GM18499 (cell line): Measurements from ENCODE around the gene PRKCE.

Experiments
- ATAC-seq: cut with Tn5 transposase; IDR thresholded peaks from one replicate; pipeline ENCODE4 v1.9.1; 2021; ENCODE audit warnings: moderate number of reproducible peaks; ENCODE audit not compliant: insufficient read depth, unreplicated experiment

The PRKCE gene

DNA sequence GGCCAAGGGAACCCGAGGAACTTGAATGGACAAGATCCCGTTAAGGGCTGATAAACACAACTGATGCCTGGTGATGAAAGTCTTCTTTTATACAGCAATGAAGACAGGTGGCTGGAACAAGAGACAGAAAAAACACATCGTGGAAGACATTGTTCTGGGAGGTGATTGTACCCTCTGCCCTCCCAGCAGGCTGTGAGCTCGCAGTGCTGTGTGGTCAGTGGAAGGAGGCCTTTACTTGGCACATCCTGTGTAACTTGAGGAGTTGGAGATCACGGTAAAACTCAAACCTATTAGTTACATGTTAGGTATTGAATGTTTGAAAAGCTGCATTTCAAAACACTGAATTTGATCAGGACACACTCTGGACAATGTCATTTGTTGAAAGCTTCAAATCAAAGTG lies 395.8 kb downstream of the PRKCE start:
- ATAC-seq: no peak

DNA sequence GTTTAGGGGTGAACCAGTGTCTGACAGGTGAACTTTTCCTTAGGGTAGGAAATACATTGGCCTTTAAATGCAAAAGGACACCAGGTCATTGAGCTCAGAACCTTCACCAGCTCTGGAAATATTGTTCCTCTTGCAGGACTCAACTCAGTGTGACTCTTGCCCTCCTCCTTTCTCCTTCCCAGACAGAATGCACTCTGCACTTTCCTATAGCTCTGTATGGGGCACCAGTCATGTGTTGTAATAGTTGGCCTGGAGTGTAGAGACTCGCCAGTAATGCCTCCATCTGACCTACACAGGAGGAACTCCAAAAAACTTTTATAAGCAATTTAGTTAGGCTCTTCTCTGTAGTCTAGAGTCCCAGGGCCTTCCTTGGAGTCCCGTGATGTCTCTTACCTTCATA lies 397.2 kb downstream of the PRKCE start:
- no peak for ATAC-seq

DNA sequence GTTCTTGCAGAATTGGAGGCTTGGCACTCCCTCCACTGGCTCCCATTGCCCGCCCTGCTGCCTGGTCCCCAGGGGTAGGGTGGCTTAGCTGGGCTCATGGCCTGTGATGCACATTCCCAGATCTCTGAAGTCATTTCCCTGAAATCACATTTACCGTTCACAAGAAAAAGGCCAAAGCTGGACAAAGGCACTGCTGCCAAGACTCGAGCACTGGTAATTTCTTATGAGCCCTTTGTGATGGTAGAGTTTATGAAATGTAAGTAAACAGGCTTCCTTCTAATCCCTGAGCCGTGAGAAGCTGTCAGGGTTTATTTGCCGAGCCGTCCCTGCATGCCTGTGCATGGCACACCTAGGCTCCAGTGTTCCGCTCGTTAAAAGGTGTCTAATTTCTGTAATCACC lies 398.6 kb downstream of the PRKCE start:
- ATAC-seq: no peak

DNA sequence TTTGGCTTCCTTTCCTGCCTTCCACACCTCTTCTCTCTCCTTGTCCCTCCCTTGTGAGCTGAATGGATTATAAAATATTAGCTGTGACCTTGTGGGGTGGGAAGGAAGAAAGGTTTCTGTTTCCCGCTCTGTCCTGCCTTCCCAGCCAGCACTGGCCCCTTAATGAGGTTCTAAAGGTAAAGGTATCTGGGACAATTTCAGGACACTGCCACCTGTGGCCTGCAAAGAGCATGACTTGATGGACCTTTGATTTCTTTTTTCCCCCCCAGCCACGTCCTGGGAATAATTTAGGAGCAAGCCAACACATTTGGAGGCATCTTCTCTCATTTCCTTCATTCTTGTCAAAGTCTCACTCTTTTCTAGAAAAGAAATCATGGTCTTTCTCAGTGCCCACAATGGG lies 399.0 kb downstream of the PRKCE start:
- no peak for ATAC-seq

DNA sequence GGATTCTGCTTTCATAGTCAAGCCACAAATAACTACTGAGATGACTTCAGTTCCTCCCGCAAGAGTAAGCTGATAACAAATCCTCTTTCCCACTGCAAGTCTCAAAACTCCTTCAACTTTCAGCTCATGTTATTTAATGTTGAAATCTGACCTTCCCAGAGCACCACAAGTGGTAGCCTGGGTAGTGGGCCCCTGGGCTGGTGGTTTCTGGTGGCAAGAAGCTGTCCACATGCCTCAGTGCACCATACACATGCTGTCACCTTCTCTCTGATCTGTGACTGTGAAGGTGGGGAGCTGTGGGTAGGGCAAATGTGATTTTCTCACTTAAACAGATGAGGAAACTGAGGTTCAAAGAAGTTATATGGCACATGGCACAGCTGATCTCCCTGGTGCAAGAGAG lies 399.6 kb downstream of the PRKCE start:
- no peak for ATAC-seq

DNA sequence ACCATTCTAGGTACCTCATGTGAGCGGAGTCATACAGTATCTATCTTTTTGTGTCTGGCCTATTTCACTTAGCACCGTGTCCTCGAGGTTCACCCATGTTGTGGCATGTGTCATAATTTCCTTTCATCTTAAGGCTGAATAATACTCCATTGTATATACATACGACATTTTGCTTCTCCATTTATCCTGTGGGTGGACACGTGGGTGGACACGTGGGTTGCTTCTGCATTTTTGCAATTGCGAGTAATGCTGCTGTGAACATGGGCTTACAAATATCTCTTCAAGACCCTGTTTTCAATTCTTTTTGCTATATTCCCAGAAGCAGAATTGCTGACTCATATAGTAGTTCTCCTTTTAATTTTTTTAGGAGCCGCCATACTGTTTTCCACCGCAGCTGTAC lies 402.1 kb downstream of the PRKCE start:
- ATAC-seq: no peak

DNA sequence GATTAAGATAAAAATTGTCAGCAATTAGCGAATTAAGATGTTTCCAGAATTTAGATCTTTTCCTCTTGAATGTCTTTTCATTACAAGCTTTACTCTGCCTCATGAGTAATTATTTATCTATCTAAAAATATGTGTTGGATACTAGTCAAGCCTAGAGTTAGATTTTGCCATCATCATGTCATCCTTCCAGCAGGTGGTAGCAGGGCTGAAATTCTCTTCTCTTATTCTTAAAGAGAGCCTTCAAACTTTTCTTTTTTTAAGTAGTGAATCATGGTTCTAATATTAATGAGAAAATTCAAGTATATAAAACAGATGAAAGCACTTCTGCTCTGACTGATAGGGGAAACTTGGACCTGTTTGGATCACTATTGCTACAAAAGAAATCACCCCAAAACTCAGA lies 405.1 kb downstream of the PRKCE start:
- ATAC-seq: no peak

DNA sequence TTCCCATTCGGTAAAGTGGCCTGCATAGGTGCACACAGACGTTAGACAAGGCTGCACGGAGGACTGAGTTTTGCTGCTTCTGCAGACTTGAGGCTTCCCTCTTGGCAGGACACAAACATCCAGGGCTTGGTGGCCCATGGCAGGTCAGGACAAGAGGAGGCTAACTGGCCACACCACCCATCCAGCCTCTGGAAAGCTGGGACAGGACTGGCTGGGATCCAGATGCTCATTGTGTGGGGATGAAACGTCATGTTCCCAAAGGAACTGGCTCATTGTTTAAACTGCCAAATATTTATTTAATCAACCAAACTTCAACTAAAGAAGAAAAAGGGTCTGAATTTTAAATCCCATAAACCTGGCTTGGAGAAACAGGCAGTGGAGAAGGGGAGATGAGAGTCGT lies 406.7 kb downstream of the PRKCE start:
- ATAC-seq: no peak

DNA sequence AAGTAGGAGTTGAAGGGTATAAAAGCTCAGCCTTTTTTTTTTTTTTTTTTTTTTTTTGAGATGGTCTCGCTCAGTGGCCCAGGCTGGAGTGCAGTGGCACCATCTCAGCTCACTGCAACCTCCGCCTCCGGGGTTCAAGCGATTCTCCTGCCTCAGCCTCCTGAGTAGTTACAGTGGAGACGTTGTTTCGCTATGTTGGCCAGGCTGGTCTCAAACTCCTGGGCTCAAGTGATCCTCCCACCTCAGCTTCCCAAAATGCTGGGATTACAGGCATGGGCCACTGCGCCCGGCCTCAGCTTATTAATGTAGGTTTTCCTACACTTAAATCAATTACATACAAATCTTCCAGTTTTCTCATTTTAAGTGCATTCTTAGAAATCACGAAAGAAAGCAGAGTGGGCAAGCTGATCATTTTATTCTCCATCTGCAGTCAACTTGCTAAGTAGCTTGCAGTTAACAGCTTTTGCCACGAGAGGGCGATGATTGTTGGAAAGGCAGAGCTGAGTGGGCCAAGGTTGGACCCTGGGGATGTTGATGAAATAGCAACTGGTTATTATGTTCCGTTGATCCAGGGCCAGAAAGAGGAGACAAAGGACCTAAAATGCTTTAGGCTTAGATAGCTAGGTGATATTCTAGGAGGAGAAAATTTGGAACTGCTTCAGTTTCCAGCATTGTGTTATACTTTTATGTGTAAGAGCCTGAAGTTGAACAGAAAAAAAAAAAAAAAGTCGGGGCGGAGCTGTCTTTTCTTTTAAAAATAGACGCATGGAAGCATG lies 411.4 kb downstream of the PRKCE start:
- ATAC-seq: no peak

DNA sequence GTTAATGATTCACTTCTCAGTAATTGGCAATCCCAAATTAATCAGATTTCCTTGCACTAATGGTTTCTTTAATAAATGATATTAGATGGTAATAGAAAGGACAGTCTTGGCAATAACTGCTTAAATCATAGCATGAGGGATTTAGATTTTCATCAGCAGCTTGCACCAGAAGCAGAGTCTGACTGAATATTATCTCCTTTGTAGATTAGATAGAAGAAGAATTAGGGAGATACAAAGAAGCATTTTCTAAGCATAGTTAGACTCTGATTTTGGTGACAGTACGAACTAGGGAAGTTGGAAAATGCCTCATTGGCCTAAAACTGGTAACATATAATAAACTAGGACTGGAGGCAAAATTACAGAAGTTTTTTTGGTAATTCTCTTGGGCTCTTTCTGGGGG lies 412.9 kb downstream of the PRKCE start:
- no peak for ATAC-seq

DNA sequence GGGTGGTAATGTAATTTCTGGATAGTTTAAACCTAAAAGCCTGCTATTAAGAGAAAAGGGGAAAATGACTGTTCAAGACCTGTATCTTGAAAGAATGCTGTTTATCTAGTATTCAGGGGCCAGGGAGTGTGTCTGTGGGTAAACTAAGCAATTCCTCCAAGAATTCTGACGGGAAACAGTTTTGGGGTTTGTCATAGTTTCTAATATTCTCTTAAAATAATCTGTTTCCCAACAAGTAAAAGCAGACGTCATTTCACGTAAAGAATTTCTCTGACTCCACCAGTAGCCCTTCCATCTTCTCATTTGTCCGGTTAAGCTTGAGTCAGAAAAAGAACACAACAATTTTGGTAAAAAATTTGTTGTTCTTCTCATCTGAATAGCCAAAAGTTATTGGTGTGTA lies 413.7 kb downstream of the PRKCE start:
- ATAC-seq: no peak

DNA sequence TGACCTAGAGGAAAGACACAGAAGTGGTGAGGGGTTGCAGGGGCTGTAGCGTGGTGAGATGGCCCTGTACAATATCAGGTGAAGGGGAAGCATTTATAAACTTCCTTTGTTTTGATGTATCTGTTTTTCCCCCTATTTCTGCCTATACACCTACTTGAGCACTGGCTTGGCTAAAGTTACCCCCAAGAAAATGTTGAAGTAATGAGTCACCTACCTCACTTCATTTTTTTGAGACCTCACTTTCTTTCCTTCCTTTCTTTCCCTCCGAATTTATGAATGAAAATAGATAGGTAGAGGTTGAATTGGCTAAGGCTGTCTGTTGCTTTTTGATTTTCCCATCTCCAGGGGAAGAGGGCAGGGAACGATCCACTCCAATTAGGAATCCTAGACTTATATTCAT lies 414.6 kb downstream of the PRKCE start:
- ATAC-seq: no peak

DNA sequence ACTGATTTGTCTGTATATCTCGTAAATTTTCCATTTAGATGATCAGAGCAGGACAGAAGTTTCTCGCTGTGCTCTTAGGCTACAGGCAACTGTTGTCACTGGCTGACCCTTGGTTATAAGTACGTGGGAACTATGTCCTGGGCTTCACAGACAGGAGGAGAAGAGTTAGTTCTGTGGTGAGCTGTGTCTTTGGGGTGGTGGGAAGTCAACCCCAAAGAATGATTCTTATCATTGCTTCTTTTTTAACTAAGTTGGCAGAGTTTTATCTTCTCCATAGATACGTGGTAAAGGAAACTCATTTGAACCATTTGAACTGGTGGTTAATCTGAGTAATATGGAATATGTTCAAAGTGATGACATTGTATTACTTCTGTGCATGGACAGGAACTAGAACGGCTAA lies 415.1 kb downstream of the PRKCE start:
- ATAC-seq: no peak

DNA sequence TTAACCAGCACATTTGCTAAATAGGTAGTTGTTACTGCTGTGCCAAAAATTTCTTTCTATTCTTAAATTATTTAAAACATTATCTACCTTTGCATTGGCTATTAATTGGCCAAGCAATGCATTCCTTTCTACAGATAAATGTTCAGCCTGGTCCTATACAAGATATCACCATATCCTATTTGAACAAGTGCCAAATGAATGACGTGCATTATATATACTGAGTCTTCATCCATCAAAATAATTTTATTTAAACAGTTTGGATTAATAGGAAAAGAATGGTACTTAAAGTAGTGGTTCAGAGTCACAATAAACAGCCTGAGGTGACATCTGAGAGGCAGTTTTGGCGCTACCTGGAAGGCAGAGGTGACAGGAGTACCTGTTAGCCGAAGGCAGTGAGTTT lies 415.6 kb downstream of the PRKCE start:
- ATAC-seq: no peak

DNA sequence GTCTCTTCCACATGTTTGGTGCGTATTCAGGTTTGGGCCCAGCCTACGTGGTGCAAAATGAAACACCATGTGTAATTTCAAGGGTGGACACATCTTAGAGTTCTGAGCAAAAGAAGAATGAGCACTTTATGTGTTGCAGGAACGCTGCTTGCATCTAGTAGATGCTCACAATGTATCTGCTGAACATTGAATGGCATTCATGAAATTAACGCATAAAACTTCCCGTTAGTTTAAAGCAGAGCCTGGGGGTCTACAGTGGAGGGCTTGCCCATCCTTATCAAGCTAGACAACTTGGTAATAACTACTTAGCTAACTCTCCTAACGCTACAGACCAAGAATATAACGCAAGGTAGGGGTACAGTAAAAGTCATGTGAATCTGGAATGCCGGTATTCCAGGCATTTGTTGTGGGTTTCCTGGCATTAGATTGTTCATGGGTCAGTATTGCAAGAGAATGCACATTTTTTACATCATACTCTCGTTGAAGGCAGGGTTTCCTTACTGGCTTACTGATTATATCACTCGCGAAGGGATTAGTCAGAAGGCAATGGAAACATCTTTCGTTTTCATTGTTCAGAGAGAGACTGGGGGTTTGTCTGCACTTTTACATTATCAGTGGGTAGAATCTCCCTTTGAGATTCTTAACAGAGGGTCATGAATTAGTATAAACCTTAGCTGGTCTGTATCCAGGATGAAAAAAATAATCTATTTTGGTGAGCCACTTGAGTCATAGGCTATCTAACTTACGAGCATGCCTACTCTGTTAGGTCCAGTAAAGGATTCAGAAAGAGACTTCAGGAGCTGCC lies 416.2 kb downstream of the PRKCE start:
- ATAC-seq: no peak

DNA sequence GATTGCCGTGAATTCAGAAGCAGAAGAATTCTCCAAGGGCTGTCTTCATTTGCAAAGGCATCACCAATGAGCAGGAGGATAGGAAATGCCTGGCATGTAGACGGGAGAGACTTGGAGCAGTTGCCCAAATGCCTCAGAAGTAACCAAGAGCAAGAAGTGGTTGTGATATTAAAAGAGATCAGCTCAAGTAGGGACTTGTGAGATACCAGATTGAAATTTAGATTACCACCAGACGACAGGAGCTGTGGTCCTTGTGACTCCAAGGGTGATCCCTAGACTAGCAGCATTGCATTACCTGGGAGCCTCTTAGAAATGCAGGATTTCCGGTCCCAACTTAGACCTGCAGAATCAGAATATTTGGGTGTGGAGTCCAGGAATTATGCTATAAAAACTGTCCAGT lies 417.2 kb downstream of the PRKCE start:
- ATAC-seq: no peak

DNA sequence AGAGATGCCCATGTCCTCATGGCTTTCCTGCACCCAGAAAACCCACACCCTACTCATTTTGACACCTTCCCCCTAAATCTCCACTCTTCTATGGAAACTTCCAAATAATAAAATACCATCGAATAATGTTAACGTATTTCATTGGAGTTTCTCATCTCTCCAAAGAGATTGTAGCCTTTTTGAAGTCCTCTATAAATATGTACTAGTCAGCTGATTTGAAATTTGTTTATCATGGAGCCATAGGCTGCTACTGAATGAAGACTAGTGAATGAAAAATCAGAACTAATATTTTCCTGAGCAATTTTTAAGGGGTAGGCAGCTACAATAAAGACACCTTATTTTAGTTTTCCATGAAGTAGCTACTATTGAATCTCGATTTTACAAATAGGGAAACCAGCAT lies 419.6 kb downstream of the PRKCE start:
- no peak for ATAC-seq

DNA sequence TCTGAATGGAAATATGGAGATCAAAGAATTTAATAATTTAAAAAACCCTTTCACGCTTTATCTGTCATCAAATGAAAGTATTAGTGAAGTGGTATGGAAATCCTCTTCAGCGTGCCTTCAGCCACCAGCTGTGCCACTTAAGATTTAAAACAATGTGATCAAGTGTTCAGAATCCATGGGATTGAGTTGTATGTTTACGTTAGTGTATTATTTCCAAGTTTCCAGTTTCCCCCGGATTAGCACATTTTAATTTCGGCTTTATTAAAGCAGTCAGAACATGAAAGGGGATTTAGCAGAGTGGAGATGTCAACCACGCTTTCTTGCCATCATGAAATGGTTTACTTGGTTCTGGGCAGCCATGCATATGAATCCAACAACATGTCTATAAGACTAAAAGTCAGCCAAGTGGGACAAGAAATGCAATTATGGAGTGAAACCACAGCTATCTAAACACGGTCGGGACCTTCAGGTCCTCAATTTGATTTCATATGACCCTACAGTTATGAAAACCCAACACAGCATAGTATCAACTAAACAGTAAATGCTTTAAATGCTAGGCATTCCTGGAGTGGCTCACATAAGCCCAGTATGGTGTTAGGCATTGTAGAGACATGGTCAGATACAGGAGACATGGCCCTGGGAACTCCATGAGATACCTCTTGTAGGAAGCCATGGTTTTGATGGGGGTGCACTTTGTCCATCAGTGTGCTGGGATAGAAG lies 420.8 kb downstream of the PRKCE start:
- ATAC-seq: no peak

DNA sequence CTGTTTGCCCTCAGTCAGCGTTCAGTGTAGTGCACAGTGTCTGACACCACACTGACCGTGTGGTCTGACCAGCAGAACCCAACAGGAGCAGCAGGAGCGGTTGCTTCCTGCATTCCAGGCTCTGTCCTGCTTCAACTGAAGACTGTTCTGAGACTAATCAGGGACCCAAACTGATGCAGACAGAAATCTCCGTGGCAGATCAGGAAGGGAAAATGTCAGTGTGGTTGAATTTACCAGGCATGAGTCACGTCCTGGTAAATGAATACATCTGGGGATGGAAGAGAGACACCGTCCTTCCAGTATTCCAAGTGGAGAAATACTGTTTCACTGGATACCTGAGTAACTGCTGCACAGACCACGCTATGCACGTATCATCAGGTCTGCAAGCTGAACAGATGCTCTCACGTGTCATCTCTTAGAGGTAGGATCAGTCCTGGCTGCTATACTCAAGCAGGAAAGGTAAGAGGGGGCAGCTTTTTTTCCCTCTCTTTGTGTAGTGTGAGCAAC lies 422.1 kb downstream of the PRKCE start:
- ATAC-seq: no peak

DNA sequence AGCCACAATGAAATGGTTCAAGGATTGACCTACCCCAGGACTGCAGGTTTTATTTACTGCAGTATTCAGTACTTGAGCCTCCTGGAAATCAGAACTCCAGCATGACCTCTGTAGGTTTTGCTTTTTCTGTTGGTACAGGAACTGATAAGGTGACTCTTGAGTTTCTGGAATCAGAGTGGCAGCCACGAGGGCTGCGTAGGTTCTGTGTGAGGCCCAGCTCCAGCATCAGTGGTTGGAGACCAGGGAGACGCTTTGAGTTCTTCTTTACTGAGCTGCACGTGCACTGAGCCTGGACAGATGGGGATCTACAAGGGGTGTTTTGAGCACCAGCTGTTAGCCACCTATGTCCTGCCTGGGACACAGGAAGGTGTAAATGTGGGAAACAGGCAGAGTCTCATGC lies 423.0 kb downstream of the PRKCE start:
- ATAC-seq: no peak

DNA sequence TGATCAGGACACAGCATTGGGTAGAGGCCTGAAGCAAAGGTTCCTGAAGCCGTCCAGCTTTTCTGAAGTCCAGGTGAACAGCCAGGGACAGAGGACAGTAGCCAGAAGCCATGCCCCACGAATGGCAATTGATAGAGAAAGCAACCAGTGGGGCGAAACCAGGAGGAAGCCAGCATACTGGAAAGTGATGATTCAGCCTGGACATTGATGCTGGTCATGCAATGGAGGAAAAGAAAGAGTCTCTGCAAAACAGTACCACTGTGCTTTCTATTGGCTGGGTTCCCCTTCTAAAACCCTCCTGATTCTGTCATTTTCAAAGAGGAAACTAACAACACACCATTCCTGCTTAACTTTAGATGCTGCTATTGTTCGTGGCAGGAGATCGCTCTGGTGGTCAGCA lies 424.4 kb downstream of the PRKCE start:
- no peak for ATAC-seq
